HL-60 (cell line): ENCODE results near the gene CFAP206.

Experiments used
- DNase-seq, 2 experiments: peaks; one replicate each; pipeline ENCODE4 v3.0.0-alpha.2; 2010 to 2020; ENCODE audit warnings: low read depth in 1 of 2, low spot score in 1 of 2
- H3K27ac ChIP-seq: fragments of 250-450 bp; sonication (Bioruptor Pico); replicated peaks from 2 replicates; pipeline ENCODE4 v1.5.1; 2020; ENCODE audit warnings: mild to moderate bottlenecking, moderate library complexity
- H3K27me3 ChIP-seq: fragments of 250-450 bp; sonication (Bioruptor Pico); 2 replicates; pipeline ENCODE4 v1.5.1; 2021; ENCODE audit warnings: mild to moderate bottlenecking, moderate library complexity; ENCODE audit not compliant: insufficient read depth, poor library complexity, severe bottlenecking
- H3K4me3 ChIP-seq: replicated peaks from 2 replicates; pipeline ENCODE4 v1.5.1; 2011; ENCODE audit warnings: mild to moderate bottlenecking, control low read depth, low read length; ENCODE audit not compliant: insufficient read depth
- CTCF ChIP-seq: IDR thresholded peaks from one replicate; pipeline ENCODE4 v1.5.1; 2011; ENCODE audit warnings: low read length, control low read depth, inconsistent platforms; ENCODE audit not compliant: insufficient read depth
- GABPA ChIP-seq: IDR thresholded peaks from 2 replicates; pipeline ENCODE4 v1.6.1; 2012; ENCODE audit warnings: low read depth
- POLR2AphosphoS5 ChIP-seq: IDR thresholded peaks from 2 replicates; pipeline ENCODE4 v1.6.1; 2012; ENCODE audit warnings: low read depth
- SPI1 ChIP-seq: IDR thresholded peaks from 2 replicates; pipeline ENCODE4 v1.6.1; 2012; ENCODE audit warnings: low read depth, mild to moderate bottlenecking, borderline replicate concordance
- TF ChIP-seq, protein P1 (sequence below): IDR thresholded peaks from 2 replicates; pipeline ENCODE4 v1.6.1; 2012; ENCODE audit warnings: low read depth; ENCODE audit not compliant: insufficient replicate concordance

The CFAP206 gene

GRCh38 chr6:87501809-87502572, 94.2 kb downstream of the CFAP206 start:
- Histone ChIP-seq H3K27me3 (no peaks in the 10 kb centered on the region), H3K27ac (no peak overlapping the region), H3K4me3 (no peak overlapping the region)
- DNase-seq, result no peak
- TF ChIP-seq POLR2AphosphoS5 (no peak), CTCF (no peak), SPI1 (no peak), GABPA (no peak)
- TF ChIP-seq, protein P1, sequence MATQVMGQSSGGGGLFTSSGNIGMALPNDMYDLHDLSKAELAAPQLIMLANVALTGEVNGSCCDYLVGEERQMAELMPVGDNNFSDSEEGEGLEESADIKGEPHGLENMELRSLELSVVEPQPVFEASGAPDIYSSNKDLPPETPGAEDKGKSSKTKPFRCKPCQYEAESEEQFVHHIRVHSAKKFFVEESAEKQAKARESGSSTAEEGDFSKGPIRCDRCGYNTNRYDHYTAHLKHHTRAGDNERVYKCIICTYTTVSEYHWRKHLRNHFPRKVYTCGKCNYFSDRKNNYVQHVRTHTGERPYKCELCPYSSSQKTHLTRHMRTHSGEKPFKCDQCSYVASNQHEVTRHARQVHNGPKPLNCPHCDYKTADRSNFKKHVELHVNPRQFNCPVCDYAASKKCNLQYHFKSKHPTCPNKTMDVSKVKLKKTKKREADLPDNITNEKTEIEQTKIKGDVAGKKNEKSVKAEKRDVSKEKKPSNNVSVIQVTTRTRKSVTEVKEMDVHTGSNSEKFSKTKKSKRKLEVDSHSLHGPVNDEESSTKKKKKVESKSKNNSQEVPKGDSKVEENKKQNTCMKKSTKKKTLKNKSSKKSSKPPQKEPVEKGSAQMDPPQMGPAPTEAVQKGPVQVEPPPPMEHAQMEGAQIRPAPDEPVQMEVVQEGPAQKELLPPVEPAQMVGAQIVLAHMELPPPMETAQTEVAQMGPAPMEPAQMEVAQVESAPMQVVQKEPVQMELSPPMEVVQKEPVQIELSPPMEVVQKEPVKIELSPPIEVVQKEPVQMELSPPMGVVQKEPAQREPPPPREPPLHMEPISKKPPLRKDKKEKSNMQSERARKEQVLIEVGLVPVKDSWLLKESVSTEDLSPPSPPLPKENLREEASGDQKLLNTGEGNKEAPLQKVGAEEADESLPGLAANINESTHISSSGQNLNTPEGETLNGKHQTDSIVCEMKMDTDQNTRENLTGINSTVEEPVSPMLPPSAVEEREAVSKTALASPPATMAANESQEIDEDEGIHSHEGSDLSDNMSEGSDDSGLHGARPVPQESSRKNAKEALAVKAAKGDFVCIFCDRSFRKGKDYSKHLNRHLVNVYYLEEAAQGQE, result no peak

GRCh38 chr6:87504441-87504840, 96.7 kb downstream of the CFAP206 start:
- TF ChIP-seq GABPA, result no peak
- TF ChIP-seq CTCF, result no peak
- no peak for TF ChIP-seq SPI1
- no peak for TF ChIP-seq POLR2AphosphoS5
- TF ChIP-seq, protein P1, result no peak
- no peak overlapping the region for H3K27ac ChIP-seq
- no peaks in the 10 kb centered on the region for H3K27me3 ChIP-seq
- H3K4me3 ChIP-seq, result no peak overlapping the region
- no peak for DNase-seq
